Trophoblast cell (in vitro differentiated cells and primary cell): Measurements from ENCODE around the gene ERLEC1.
"Not testable (repeated sequence)": the region's sequence is repeated elsewhere in the genome, so short reads cannot be mapped to it uniquely, and the experiment has no call there.

Experiments
- DNase-seq, 2 donors: peaks; one replicate each; pipeline ENCODE4 v3.0.0-alpha.2; 2016
- H2AFZ ChIP-seq: 2 replicates; pipeline ENCODE4 v1.6.1; 2013; ENCODE audit warnings: low read length, moderate library complexity, mild to moderate bottlenecking; ENCODE audit not compliant: insufficient read depth, poor library complexity
- H2AK5ac ChIP-seq: 2 replicates; pipeline ENCODE4 v1.6.1; 2013; ENCODE audit warnings: mild to moderate bottlenecking, low read length
- H2BK120ac ChIP-seq: 2 replicates; pipeline ENCODE4 v1.6.1; 2013; ENCODE audit warnings: low read length, mild to moderate bottlenecking, moderate library complexity; ENCODE audit not compliant: insufficient read depth, poor library complexity
- H2BK12ac ChIP-seq: 2 replicates; pipeline ENCODE4 v1.6.1; 2013; ENCODE audit warnings: mild to moderate bottlenecking, low read length, moderate library complexity
- H2BK5ac ChIP-seq: 2 replicates; pipeline ENCODE4 v1.6.1; 2013; ENCODE audit warnings: low read length, low read depth, moderate library complexity, mild to moderate bottlenecking; ENCODE audit not compliant: poor library complexity
- H3K14ac ChIP-seq: 2 replicates; pipeline ENCODE4 v1.6.1; 2013; ENCODE audit warnings: mild to moderate bottlenecking, low read length
- H3K18ac ChIP-seq: 2 replicates; pipeline ENCODE4 v1.6.1; 2013; ENCODE audit warnings: mild to moderate bottlenecking, low read length
- H3K23ac ChIP-seq: 2 replicates; pipeline ENCODE4 v1.6.1; 2013; ENCODE audit warnings: low read length
- H3K27ac ChIP-seq: 2 replicates; pipeline ENCODE4 v1.5.1; 2013; ENCODE audit warnings: low read depth, mild to moderate bottlenecking, inconsistent platforms, low read length, moderate library complexity
- H3K27me3 ChIP-seq: 2 replicates; pipeline ENCODE4 v1.6.1; 2013; ENCODE audit warnings: inconsistent platforms, mild to moderate bottlenecking, low read length, moderate library complexity; ENCODE audit not compliant: insufficient read depth
- H3K36me3 ChIP-seq, 2 experiments: 1 replicate in 1 of 2; 2 replicates in 1 of 2; pipeline ENCODE4 v1.6.1; 2013; ENCODE audit warnings: low read length in 2 of 2, mild to moderate bottlenecking in 2 of 2, moderate library complexity in 1 of 2; ENCODE audit not compliant: insufficient read depth in 2 of 2, control insufficient read depth in 1 of 2
- H3K4ac ChIP-seq: 2 replicates; pipeline ENCODE4 v1.6.1; 2013; ENCODE audit warnings: low read depth, mild to moderate bottlenecking, low read length, moderate library complexity
- H3K4me1 ChIP-seq, 2 experiments: 1 replicate in 1 of 2; 2 replicates in 1 of 2; pipeline ENCODE4 v1.6.1; 2013; ENCODE audit warnings: low read length in 2 of 2, mild to moderate bottlenecking in 2 of 2, moderate library complexity in 1 of 2; ENCODE audit not compliant: insufficient read depth in 2 of 2, control insufficient read depth in 1 of 2
- H3K4me2 ChIP-seq: 2 replicates; pipeline ENCODE4 v1.6.1; 2013; ENCODE audit warnings: inconsistent platforms, mild to moderate bottlenecking, low read length, moderate library complexity
- H3K4me3 ChIP-seq: 2 replicates; pipeline ENCODE4 v1.5.1; 2013; ENCODE audit warnings: mild to moderate bottlenecking, low read depth, low read length, inconsistent platforms
- H3K79me1 ChIP-seq: one replicate; pipeline ENCODE4 v1.6.1; 2013; ENCODE audit warnings: low read length
- H3K79me2 ChIP-seq: 2 replicates; pipeline ENCODE4 v1.6.1; 2013; ENCODE audit warnings: low read length, mild to moderate bottlenecking; ENCODE audit not compliant: control insufficient read depth, insufficient read depth, poor library complexity
- H3K9ac ChIP-seq: 2 replicates; pipeline ENCODE4 v1.6.1; 2013; ENCODE audit warnings: mild to moderate bottlenecking, low read length
- H3K9me3 ChIP-seq: 2 replicates; pipeline ENCODE4 v1.6.1; 2013; ENCODE audit warnings: low read depth, mild to moderate bottlenecking, control low read depth, inconsistent platforms, low read length; ENCODE audit not compliant: insufficient read depth
- H4K12ac ChIP-seq: 2 replicates; pipeline ENCODE4 v1.6.1; 2013; ENCODE audit warnings: low read depth, mild to moderate bottlenecking, low read length, moderate library complexity
- H4K8ac ChIP-seq: 2 replicates; pipeline ENCODE4 v1.6.1; 2013; ENCODE audit warnings: low read depth, mild to moderate bottlenecking, low read length, moderate library complexity
- H4K91ac ChIP-seq: one replicate; pipeline ENCODE4 v1.6.1; 2013; ENCODE audit warnings: low read depth, mild to moderate bottlenecking, low read length, moderate library complexity
- WGBS: extraction: QIAGEN DNeasy Blood & Tissue Kit; methylation state at CpG from one replicate; pipeline ENCODE4 v1.1.7; 2013; ENCODE audit warnings: missing lambda C conversion rate; ENCODE audit not compliant: insufficient read length, insufficient coverage; ENCODE audit errors: extremely low coverage; 5-methylcytosine and 5-hydroxymethylcytosine counted together

Gene ERLEC1

DNA sequence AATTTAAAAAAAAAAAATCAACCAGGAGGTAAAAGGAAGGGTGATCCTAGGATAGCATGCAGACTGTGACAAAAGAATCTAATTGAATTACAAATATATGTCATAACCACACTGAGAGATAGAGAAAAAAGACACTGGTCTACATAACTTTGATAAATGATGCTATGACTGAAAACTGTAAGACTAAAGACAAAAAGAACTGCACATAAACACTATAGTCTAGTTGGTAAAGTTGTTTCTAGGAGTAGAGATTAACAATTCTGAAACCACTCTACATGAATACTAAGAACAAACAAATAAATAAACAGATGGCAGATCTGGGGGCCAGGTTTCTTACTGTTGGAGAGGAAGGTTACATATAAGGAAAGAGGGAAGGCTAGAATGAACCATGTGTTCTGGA lies 33.8 kb upstream of the ERLEC1 start:
- Histone ChIP-seq H2BK120ac (no peak overlapping the region), H3K79me1 (no peaks in the 10 kb centered on the region), H3K4me1 (no peaks in the 10 kb centered on the region), H4K8ac (no peak overlapping the region), H4K91ac (no peak overlapping the region), H3K27ac (no peak overlapping the region), H2AFZ (no peak overlapping the region), H3K4me3 (no peak overlapping the region), H3K36me3 (peaks cover 5 to 7% of the 10 kb centered on the region in 2 experiments), H3K27me3 (no peaks in the 10 kb centered on the region), H3K4ac (no peak overlapping the region), H3K9me3 (no peaks in the 10 kb centered on the region), H4K12ac (no peak overlapping the region), H2AK5ac (no peak overlapping the region), H3K4me2 (no peak overlapping the region), H3K18ac (no peak overlapping the region), H2BK12ac (no peak overlapping the region), H3K23ac (no peak overlapping the region), H2BK5ac (no peak overlapping the region), H3K14ac (no peak overlapping the region), H3K79me2 (no peaks in the 10 kb centered on the region), H3K9ac (no peak overlapping the region)
- no peak for DNase-seq

DNA sequence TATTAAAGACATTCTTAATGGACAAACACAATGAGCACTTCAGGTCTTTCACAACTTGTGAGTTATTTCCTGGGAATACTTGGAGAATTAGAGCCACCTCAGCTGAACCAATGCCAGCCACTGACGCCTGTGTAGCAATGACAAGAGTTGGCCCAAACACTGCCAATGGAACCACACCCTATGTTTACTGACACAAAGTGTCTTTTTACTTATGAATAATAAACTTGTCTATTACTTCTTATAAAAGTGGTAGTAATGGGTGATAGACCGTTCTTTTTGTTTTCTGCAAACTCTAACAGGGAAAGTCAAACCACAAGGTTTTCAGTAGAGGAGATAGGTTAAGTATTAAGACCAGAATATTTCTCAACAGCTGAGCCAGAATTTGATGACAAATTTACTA lies 31.7 kb upstream of the ERLEC1 start:
- H3K4me1 ChIP-seq, result no peaks in the 10 kb centered on the region
- H3K18ac ChIP-seq, result no peak overlapping the region
- no peak overlapping the region for H3K4me3 ChIP-seq
- no peak overlapping the region for H2AK5ac ChIP-seq
- no peaks in the 10 kb centered on the region for H3K79me1 ChIP-seq
- H2BK12ac ChIP-seq, result no peak overlapping the region
- H4K12ac ChIP-seq, result no peak overlapping the region
- no peak overlapping the region for H4K91ac ChIP-seq
- no CpG with 5 or more reads among the region's 2 CpGs for WGBS
- H3K79me2 ChIP-seq, result no peaks in the 10 kb centered on the region
- H3K27ac ChIP-seq, result no peak overlapping the region
- DNase-seq, result no peak
- no peak overlapping the region for H2BK5ac ChIP-seq
- H4K8ac ChIP-seq, result no peak overlapping the region
- H3K23ac ChIP-seq, result no peak overlapping the region
- no peak overlapping the region for H3K14ac ChIP-seq
- H3K36me3 ChIP-seq, result peaks cover 5 to 7% of the 10 kb centered on the region in 2 experiments
- no peak overlapping the region for H2BK120ac ChIP-seq
- no peaks in the 10 kb centered on the region for H3K27me3 ChIP-seq
- H3K9me3 ChIP-seq, result no peaks in the 10 kb centered on the region
- no peak overlapping the region for H3K4me2 ChIP-seq
- no peak overlapping the region for H3K4ac ChIP-seq
- H2AFZ ChIP-seq, result no peak overlapping the region
- H3K9ac ChIP-seq, result no peak overlapping the region

DNA sequence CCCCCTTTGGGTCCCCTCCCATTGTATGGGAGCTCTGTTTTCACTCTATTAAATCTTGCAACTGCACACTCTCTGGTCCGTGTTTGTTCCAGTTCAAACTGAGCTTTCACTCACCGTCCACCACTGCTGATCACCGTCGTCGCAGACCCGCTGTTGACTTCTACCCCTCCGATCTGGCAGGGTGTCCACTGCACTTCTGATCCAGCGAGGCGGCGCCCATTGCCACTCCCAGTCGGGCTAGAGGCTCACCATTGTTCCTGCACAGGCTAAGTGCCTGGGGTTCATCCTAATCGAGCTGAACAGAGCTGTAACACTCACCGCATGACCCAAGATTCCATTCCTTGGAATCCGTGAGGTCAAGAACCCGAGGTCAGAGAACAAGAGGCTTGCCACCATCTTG lies 30.2 kb upstream of the ERLEC1 start:
- Histone ChIP-seq H3K36me3 (peaks cover 5 to 7% of the 10 kb centered on the region in 2 experiments), H3K4me3 (no peak overlapping the region), H2BK12ac (no peak overlapping the region), H3K4ac (no peak overlapping the region), H3K9ac (no peak overlapping the region), H2AFZ (no peak overlapping the region), H4K8ac (no peak overlapping the region), H3K79me1 (no peaks in the 10 kb centered on the region), H3K27ac (no peak overlapping the region), H2BK5ac (no peak overlapping the region), H3K4me2 (no peak overlapping the region), H3K79me2 (no peaks in the 10 kb centered on the region), H2AK5ac (no peak overlapping the region), H3K9me3 (no peaks in the 10 kb centered on the region), H3K18ac (no peak overlapping the region), H4K12ac (no peak overlapping the region), H3K23ac (no peak overlapping the region), H3K4me1 (no peaks in the 10 kb centered on the region), H3K27me3 (no peaks in the 10 kb centered on the region), H2BK120ac (no peak overlapping the region), H4K91ac (no peak overlapping the region), H3K14ac (no peak overlapping the region)
- DNase-seq, result no peak
- WGBS, result no CpG with 5 or more reads among the region's 15 CpGs

DNA sequence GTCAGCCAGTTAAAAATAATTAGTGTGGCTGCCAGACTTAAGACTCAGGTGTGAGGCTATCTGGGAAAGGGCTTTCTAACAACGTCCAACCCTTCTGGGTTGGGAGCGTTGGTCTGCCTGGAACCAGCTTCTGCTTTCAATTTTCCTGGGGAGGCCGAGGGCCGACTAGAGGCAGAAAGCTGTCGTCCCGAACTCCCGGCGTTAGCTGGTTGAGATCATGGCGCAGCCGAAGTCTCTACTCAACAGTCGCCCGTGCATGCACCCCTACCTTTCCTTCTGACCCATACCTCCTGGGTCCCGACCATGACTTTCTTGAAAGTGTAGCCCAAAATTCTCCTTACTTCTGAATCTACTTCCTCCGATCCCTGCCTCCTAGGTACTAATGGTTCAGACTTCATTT lies 29.6 kb upstream of the ERLEC1 start:
- not testable (repeated sequence) for H2BK5ac ChIP-seq, H2AFZ ChIP-seq, H3K36me3 ChIP-seq, H3K23ac ChIP-seq, H3K18ac ChIP-seq, H3K79me2 ChIP-seq, H3K4ac ChIP-seq, H4K91ac ChIP-seq, H3K4me3 ChIP-seq, H3K27me3 ChIP-seq, H2AK5ac ChIP-seq, H3K9ac ChIP-seq, H3K27ac ChIP-seq, H3K4me1 ChIP-seq, H2BK120ac ChIP-seq, H3K14ac ChIP-seq, H3K79me1 ChIP-seq, H4K8ac ChIP-seq, H4K12ac ChIP-seq, DNase-seq, H3K9me3 ChIP-seq, H3K4me2 ChIP-seq, H2BK12ac ChIP-seq
- WGBS, result no CpG with 5 or more reads among the region's 14 CpGs
